Stromal cell of bone marrow (primary cell): Measurements from ENCODE around the gene DRAM1.
A peak's percentile ranks its signal among the peaks of the same experiment; 100 is the strongest.
"Not testable (repeated sequence)": the region's sequence is repeated elsewhere in the genome, so short reads cannot be mapped to it uniquely, and the experiment has no call there.

Source experiments
- DNase-seq: peaks from one replicate; pipeline ENCODE4 v3.0.0-alpha.2; 2012; ENCODE audit warnings: low read depth

DRAM1 gene

DNA sequence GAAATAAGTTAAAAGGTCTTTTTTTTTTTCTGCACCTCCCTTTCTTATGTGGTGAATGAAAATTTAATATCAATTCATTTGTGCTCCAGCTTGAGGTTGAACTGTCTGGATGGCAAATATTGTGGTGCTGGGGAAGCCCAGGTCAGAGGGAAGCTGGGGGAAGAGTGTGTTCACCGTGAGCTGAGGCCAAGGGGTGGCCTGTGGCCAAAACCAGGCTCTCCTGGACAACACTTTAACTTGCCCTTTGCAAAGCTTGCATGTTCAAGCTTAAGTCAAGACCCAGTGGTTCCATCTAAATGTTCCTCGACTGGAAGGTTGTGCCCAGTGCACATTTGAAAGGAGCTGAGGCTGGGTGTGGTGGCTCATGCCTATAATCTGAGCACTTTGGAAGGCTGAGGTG lies 28.8 kb downstream of the DRAM1 start:
- DNase-seq: no peak

DNA sequence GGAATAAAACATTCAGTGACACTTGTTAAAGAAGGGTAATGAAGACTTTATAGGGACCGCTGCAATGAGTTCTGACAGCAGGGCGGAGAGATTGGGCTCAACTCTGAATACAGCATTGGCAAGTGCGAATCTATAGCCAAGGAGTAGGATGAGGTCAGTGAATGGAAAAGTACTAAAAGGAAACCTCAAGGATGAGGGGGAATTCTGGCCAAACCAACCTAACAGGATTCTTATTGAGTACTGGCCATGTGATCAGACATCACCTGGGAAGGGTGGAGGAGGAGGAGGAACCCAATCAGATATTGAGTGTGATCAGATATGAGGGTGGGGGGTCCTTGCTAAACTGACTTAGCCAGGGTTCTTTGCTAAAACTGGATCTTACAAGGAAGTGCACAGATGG lies 31.0 kb downstream of the DRAM1 start:
- no peak for DNase-seq

DNA sequence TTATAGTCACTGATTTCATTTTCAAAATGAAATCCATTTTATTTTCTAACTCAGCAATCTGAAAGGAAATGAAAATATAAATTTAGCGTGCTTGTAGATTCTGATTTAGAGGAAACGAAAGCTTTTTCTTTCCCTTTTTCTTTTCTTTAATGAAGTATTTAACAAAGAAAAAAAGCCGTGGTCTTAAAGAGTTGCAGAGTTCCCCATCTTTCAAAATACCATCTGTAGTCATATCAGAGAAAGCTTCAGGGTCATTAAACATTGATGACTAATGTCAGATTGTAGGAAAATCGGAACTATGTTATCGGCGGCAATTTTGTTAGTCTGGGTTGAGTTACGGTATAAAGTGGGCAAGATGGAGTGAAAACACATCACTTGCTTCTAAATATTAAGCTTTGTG lies 32.3 kb downstream of the DRAM1 start:
- no peak for DNase-seq

DNA sequence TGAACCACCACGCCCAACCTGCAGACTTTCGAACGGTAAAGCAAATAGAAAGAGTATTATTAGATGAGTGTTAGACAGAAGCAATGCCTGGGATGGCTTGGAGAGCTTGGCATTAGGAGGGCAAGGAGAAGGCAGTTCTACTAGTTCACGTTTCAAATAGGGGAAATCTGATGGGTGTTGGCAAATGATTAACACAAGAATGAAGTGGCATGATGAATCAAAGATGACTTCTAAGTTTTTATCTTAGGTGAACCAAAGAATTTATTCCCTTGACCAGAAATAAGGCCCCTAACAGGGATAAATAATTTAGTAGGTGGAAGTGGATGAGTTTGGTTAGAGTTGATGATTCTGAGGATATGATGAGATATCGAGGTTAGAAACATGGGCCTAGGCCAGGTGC lies 38.5 kb downstream of the DRAM1 start:
- DNase-seq: no peak

DNA sequence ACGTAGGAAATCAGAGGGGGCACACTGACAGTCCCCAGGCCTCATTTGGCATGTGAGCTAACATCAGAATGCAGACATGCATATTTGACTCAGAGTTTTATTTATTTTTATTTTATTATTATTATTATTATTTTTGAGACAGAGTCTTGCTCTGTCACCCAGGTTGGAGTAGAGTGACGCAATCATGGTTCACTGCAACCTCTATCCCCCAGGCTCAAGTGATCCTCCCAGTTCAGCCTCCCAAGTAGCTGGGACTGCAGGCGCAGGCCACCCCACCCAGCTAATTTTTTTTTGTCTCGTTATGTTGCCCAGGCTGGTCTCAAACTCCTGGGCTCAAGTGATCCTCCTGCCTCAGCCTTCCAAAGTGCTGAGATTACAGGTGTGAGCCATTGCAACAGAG lies 41.4 kb downstream of the DRAM1 start:
- DNase-seq: not testable (repeated sequence)

DNA sequence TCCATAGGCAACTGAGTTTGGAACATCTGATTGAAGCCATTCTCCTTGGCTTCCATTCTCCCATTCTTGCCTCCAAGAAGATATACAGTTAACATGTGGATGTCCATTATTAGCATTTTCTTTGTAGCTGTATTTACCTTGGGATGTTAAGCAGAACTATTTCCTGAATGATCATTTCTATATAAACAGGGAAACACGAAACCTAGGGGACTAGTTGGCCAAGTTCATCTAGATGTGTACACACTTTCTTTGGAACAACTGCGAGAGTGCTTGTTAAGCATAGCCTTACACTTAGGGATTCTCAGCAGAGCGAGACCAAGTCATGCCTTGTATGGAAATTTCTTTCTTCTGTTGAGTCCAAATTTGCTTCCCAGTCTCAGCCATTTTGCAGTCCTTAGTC lies 42.1 kb downstream of the DRAM1 start:
- DNase-seq: no peak

DNA sequence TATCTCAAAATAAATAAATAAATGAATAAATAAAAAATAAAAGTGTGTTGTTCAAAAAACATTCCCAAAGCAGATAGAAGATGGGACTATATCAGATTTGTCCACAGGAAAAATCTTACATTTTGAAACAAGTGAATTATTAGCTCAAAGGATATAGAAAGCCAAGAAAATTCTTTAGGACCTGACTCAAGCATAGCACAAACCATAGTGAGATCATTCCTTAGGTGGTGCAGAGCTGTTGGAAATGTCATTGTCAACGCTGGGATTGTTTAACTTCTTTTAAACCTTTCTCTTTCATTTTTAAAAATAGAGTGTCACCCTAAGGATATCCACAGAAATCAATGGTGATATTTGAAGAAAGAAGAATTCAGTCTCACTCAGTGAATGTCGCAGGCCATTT lies 43.5 kb downstream of the DRAM1 start:
- DNase-seq: no peak

DNA sequence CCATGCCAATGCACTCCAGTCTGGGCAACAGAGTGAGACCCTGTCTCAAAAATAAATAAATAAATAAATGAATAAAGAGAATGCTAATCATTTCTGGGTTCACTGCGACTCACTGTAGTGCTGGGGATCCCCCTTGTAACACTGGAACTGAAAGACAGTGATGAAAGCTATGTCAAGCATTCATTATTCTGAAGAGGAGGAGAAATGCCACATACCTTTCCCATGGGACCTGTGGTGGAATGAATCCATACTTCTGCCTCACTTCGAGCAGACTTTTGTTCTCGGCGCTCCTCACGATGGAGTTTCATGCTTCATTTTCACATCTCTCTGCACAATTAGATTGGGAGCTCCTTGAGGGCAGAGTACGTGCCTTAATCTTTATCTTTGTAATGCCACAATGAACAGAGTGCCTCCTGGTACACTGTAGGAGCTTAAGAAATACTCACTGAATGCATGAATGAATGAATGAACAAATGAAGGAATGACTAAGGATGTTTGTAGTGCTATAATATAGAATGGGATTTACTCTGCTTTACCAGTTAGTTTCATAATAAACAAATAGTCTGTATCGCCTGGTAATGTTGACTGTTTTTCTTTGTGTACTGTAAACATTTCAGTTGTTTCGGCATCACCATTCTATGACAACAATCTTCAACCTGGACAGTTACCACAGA lies 45.8 kb downstream of the DRAM1 start:
- no peak for DNase-seq

DNA sequence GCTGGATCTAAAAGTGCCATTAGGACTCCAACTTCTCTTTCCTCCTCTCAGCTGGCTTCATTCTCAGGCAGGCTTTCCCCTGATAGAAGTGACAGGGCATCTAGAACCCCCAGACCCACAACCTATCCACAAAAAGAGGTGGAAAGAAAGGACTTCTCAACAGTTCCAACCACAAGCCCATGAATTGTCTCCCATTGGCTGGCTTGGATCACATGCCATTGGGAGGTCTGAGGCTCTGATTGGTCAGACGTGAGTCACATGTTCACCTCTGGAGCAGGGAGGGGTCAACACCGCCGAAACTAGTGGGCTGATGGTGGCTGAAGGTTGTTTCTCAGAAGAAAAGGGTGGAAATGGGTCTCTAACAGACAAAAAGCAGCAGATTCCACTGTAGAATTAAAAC lies 47.2 kb downstream of the DRAM1 start:
- DNase-seq: no peak

DNA sequence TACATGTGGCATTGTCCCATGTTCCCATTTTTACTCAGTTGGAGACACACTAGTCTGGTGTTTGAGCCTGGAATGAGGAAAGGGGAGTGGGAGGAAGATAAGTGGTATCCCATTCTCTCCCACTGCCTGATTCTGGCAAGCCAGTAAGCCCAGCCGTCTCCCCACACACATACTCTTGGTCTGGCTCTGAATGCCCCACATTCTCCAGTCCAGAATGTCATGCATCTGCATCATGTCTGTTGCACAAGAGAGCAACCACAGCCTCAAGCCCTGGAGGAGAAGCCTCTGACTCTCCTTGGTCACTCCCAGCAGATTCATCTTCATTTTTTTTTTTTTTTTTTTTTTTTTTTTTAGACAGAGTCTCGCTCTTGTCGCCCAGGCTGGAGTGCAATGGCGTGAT lies 48.0 kb downstream of the DRAM1 start:
- DNase-seq: peak; percentile 97

DNA sequence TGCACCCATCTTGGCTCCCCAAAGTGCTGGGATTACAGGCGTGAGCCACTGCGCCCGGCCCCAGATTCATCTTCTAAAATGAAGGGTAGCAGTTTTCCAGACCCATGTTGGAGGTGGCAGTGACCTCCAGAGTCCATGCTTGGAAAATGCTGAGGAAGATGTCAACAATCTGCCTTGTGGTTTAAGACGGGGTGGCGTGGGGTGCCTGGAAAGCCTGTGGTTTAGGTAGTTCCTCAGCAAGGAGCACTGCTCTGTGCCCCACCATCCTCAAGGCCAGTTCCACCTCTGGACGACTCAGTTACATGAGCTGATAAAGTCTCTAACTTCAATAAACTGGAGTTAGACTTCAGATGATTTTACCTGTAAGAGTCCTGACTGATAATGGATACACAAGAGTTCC lies 48.6 kb downstream of the DRAM1 start:
- DNase-seq: no peak

DNA sequence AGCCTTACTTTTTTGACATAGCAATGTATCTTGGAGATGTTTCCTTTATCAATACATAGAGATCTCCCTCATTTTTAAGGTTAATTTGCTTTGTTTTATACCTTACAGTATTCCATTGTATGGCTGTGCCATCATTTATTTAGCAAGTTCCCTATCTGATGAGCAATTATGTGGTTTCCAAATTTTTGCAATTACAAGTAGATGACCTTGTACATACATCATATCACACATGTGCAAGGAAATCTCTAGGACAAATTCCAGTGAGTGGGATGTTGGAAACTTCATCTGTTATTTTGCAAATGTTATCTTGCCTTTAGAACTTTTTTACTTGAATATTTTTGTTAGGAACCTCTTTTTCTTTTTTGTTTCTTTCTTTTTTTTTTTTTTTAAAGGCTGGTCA lies 49.7 kb downstream of the DRAM1 start:
- no peak for DNase-seq

DNA sequence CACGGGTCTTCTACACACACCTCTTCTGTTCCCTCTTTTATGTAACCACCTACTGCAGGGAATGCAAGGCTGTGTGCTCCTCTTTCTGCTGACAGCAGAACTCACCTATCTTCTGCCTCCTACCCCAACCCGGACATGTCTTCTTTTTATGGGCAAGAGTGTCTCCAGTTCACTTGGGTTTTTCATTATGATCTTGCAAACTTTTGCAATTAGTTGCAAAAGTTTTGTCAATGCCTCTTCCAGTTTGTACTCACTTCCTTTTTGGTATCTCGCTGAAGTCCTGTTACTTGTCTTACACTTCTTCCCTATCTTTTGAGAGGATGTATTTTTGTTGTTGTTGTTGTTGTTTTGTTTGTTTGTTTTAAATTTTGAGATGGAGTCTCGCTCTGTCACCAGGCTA lies 50.6 kb downstream of the DRAM1 start:
- no peak for DNase-seq

DNA sequence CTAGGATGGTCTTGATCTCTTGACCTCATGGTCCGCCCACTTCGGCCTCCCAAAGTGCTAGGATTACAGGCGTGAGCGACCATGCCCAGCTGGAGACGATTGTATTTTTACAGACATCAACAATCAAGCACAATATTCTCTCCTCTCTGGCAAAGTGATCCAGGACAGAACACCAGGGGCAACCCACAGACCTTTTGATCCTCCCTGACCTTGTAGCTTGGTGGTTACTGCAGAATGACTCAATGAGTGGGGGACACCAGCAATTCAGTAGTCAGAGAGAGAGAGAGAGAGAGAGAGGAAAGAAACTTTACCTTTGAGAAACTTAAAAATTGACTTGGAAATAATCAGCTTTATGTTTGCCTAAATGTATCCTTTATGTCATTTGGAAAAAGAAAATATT lies 51.2 kb downstream of the DRAM1 start:
- no peak for DNase-seq

DNA sequence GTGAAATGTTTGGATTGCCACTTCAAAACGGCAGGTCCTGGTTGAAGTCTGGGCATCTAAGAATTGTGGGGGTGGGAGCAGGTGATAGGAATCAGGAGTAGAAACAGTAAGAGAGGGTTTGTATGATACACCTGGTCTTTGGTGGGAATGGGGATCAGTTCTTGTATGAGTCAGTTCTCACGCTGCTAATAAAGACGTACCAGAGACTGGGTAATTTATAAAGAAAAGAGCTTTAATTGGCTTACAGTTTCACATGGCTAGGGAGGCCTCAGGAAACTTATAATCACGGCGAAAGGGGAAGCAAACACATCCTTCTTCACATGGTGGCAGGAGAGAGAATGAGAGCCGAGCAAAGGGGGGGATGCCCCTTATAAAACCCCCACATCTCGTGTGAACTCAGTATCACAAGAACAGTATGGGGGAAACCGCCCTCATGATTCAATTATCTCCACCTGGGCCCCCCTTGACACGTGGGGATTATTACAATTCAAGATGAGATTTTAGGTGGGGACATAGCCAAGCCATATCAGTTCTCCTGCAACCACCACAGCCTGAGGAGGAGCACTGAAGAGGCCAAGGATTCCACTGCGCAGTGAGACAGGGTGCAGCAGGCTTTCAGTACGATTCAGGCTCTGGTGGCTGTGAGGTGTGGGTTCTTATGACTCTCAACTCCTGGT lies 52.1 kb downstream of the DRAM1 start:
- no peak for DNase-seq

DNA sequence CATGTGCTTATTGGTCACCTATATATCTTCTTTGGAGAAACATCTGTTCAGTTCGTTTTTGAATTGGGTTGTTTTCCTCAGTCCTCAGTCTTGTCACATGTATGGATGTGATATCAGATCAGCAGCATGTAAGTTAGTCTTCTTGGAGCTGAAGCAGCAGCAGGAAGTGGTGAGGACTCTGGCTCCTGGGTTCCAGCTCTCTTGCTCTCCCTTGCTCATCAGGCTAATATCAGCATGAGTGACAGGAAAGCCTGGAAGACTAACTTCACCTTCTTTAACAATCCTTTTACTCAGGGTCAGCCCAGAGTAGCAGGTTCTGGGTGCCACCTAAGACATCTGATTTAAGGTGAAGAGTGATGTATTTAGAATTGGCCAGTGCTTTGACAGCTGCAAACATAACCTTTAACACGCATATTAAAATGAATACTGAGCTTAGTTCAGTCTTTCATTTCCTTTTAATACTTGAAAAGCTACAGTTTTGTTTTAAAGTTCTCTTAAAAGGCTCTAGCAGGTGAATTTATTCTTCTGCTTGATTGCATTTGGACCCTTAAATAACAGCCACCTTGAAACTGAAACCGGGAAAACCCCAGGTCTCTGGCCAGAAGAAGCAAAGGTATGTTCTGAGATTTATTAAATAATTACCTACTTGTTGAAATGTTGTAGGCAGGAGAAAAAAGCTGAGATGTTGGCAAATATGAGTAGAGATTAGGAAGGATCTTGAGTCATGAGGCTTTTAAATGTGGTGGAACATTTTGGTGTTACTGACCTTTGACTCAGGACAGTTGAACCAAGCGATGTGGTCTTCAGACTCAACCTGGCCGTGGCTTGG lies 54.3 kb downstream of the DRAM1 start:
- DNase-seq: no peak

DNA sequence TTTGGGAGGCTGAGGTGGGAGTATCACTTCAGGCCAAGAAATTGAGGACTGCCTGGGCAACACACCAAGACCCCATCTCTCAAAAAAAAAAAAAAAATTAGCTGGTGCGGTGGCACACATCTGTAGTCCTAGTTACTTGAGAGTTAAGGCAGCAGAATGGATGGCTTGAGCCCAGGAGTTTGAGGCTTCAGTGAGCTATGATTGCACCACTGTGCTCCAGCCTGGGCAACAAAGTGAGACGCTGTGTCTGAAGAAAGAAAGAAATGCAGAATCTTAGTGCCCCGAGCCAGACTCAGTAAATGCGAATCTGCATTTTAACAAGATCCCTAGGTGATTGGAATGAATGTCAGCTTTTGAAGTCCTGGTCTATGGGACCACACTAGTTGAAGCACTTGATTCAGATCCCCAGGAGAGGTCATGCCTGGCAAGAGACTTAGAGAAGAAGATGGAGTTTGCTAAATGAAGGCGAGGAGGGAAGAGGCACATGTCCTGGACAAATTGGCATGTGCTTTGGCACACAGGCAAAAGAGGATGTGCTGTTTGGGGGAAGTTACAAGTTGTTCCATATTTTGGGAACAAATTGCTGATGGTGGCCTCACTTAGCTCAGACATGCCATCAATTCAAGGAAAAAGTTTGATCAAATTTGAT lies 56.6 kb downstream of the DRAM1 start:
- DNase-seq: no peak

DNA sequence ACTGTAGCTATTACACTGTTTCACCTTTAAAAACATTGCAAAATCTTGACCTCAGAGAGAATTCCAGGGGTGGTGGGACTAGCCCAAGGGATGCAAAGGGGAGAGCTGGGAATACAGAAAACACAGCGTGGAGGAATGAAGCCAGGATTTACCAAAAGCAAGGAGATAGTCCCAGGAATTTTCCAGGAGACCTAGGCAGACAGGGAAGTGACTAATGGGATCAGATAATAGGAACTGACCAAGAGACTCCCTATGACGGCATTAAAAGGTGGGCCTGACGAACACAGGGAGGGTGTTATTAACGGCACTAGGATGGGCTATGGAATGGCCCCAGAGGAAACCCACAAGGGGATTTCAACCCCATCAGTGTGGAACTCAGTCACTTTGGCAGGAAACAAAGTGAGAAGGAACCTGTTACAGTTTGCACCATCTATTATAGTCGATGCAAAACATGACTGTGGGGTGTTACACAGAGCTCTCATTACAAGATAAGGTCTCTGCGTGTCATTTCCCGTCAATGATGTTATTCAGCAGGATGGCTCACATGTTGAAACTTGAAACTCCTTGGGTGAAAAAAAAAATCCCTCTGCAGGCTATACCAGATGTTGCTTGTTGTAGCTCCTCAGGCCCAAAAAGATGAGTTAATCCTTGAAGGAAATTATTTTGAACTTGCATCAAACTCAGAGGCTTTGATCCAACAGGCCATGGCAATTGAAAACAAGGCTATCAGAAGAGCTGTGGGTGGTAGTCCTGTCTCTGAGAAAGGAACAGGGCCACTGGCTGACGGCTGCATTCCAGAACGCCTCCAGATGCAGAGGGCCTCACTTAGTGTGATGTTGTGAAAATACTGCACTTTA lies 58.7 kb downstream of the DRAM1 start:
- DNase-seq: peak; percentile 92

DNA sequence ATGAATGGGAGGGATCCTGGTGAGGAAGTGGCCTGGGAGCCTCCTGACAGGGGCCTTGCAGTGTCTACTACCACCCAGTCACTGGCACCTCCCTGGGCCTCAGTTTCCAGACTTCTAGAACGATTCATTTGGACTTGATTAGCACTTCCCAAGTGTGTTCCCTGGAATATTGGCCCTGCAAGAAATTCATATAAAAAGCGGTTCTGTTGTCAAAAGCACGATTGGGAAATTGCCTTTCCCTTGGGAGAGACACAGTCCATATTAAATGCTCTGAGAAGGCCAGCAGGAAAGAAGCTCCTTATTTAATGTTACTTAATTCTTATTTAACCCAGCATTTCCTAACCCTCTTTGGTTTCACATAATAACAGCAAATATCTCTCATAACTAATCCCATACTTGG lies 61.9 kb downstream of the DRAM1 start:
- DNase-seq: no peak

DNA sequence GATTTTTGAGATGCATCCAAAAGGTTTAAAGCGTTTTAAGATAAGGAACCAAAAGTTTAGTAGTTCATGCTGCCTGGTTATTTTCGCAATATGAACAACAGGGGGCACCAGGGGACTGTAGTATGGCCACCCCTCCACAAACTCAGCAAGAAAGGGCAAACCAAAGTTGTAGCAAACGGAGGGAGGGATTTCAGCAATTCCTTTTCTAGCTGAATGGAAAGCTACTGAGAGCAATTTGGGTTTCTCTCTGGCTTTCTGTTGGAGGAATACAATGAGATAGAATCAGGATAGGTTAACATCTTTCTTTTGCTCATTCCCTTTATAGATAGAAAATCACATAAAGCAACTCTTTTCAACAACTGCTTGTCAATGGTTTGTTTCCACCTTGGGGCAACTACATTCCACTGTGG lies 62.5 kb downstream of the DRAM1 start:
- peak; percentile 75 for DNase-seq

DNA sequence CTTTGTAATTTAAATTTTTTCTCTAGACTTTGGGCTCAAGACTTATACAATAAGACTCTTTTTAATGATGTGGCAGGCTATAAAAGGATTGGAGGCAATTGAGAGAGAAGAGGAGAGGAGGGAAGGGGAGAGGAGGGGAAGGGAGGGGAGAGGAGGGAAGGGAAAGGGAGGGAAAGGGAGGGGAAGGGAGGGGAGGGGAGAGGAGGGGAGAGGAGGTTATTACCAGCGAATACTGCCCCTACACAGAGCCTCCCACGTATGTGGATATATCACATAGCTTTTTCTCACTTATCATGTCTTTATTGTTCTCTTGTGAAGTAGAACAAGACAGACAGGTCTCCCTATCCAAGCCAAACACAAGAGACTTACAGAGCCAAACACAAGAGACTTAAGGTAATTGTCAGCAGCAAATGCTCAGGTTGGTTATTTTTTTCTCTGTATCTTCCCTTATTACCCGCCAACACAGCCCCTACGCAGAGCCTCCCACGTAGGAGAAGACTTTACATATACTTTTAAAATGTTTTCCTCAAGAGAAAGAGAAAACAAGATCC lies 63.1 kb downstream of the DRAM1 start:
- no peak for DNase-seq
